ENCODE measurements around the gene HTR1B. TPM values are rescaled to one million over a fixed set of nuclear protein-coding genes. Genes with fewer than 3 reads are reported as not detected.

The HTR1B gene
- total RNA-seq, result not detected

- H3K27ac Mint-ChIP-seq, result no peak within 1 kb of the TSS
- H3K27me3 Mint-ChIP-seq, result peaks cover 81% of the 10 kb centered on the region
- no peaks in the 10 kb centered on the region for H3K9me3 Mint-ChIP-seq
- H3K4me3 Mint-ChIP-seq, result peak within 1 kb of the TSS; percentile 37
- peaks cover 20% of the 10 kb centered on the region for H3K4me1 Mint-ChIP-seq
- no peak for DNase-seq
- H3K36me3 Mint-ChIP-seq, result no peaks in the 10 kb centered on the region
Measured at GRCh38 chr6:77463308-77463860, at the start of gene HTR1B. HTR1B (minus strand) TSS chr6:77463491; CDS start chr6:77463403, 88 bp downstream.

DNA sequence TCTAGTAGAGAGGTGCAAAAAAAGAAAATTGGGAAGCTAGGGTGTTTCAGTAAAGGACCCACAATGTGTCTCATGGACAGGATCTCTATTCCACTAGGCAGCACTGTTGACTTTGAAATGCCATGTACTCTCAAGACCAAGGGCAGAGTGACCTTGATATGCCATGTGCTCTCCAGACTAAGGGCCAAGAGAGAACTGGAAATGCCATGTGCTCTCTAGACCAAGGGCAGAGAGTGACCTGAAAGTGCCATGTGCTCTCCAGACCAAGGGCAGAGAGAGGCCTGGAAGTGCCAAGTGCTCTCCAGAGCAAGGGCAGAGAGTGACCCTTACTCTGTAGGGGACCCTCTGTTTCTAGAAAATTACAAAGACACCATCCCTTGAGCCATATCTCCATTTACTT is 49.3 kb upstream of the HTR1B start:
- no peaks in the 10 kb centered on the region for H3K36me3 Mint-ChIP-seq
- DNase-seq, result no peak
- no peak overlapping the region for H3K4me3 Mint-ChIP-seq
- H3K9me3 Mint-ChIP-seq, result peaks cover 13% of the 10 kb centered on the region
- H3K4me1 Mint-ChIP-seq, result no peaks in the 10 kb centered on the region
- no peak overlapping the region for H3K27ac Mint-ChIP-seq
- no peaks in the 10 kb centered on the region for H3K27me3 Mint-ChIP-seq

DNA sequence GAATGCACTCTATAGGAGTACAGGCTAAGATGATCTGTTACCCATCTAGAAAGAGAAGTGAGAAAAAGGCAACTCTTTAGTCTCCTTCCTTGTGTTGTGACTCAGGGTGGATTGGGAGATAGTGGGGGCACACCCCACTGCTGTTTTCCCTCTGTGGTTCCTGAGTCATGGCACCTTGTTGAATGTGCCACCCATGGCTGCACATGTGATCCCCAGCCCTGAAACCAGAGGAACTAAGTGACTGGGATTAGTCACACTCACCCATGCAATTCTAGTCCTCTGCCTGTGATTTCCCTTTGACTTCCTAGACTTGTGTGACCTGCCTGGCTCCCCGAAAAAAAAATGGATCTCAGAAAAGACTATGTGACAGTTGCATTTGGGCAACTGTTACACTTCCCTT is 48.6 kb upstream of the HTR1B start:
- H3K4me3 Mint-ChIP-seq, result no peak overlapping the region
- H3K36me3 Mint-ChIP-seq, result no peaks in the 10 kb centered on the region
- H3K27ac Mint-ChIP-seq, result no peak overlapping the region
- no peak for DNase-seq
- H3K9me3 Mint-ChIP-seq, result peaks cover 13% of the 10 kb centered on the region
- no peaks in the 10 kb centered on the region for H3K27me3 Mint-ChIP-seq
- no peaks in the 10 kb centered on the region for H3K4me1 Mint-ChIP-seq

GRCh38 chr6:77502981-77503380 is 39.7 kb upstream of the HTR1B start:
- Mint-ChIP-seq H3K36me3 (no peaks in the 10 kb centered on the region), H3K4me1 (no peaks in the 10 kb centered on the region), H3K9me3 (no peaks in the 10 kb centered on the region), H3K27me3 (no peaks in the 10 kb centered on the region), H3K27ac (no peak overlapping the region), H3K4me3 (no peak overlapping the region)
- no peak for DNase-seq

DNA sequence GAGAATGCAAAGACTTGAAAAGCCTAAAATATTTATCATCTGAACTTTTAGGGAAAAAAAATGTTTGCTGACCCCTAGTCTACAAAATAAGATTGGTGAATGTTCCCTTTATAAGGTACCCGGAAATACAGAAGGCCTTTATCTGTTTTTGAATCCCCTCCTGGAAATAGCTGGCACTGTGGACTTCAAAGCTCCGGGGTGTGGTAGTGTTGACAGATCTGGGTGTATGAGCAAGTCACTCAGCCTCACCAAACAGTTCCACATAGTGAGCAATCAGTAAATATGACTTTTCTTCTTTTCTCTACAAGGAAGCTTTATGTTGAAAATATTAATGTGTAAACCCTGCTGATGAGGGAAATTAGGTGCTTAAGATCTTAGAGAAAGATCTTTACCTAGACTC is 29.2 kb upstream of the HTR1B start:
- Mint-ChIP-seq H3K36me3 (no peaks in the 10 kb centered on the region), H3K4me3 (no peak overlapping the region), H3K27me3 (peaks cover 6% of the 10 kb centered on the region), H3K27ac (no peak overlapping the region), H3K4me1 (no peaks in the 10 kb centered on the region), H3K9me3 (no peaks in the 10 kb centered on the region)
- no peak for DNase-seq

DNA sequence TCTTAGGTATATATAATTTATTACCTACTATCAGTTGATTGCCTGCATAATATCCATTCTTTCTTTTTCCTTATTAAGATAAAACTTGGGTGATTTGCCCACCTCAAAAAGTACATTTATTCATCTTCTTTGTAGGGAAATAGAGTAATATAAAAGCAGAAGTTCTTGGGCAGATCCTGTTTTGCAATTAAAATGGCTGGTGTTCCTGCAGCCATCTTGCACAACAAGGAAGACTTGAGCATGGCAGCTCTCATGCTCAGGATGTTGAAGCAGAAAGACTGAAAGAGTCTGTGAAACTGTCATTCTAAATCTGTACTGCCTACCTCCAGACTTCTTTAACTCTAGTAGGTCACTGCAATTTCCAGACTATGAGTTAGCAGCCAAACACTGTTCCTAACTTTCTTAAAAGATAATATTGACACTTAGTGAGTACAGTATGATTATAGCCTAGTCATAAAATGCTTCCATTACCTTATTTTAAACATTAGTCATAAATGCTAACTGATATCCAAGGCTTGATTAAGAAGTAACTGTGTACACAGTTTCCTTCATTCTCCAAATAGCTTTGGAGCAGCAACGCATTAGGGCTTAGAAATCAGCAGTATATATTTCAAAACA is 24.6 kb upstream of the HTR1B start:
- Mint-ChIP-seq H3K4me1 (no peaks in the 10 kb centered on the region), H3K4me3 (no peak overlapping the region), H3K27me3 (no peaks in the 10 kb centered on the region), H3K36me3 (no peaks in the 10 kb centered on the region), H3K9me3 (no peaks in the 10 kb centered on the region), H3K27ac (no peak overlapping the region)
- DNase-seq, result no peak

DNA sequence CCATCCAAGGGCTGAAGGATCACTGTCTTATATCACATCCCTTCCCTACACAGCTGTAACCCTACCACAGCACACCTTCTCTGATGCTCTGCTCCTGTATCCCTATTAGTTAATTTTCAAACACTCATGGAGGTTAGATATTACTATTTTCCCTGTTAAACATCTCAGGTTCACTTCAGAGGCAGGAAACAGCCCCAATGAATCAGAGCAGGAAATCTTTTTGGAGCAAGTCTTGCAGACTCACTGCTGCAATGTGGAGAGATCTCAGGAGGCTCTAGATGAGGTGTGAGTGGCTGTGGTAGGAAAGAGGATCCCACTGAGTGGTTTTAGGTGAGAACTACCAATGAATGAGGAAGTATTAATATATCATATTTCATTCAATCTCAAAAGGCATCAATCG is 19.7 kb upstream of the HTR1B start:
- Mint-ChIP-seq H3K9me3 (no peaks in the 10 kb centered on the region), H3K27ac (no peak overlapping the region), H3K4me3 (no peak overlapping the region), H3K4me1 (no peaks in the 10 kb centered on the region), H3K36me3 (no peaks in the 10 kb centered on the region), H3K27me3 (peaks cover 11% of the 10 kb centered on the region)
- DNase-seq, result no peak

- Mint-ChIP-seq H3K27me3 (peaks cover 2% of the 10 kb centered on the region), H3K4me1 (peaks cover 4% of the 10 kb centered on the region), H3K36me3 (no peaks in the 10 kb centered on the region), H3K9me3 (no peaks in the 10 kb centered on the region), H3K27ac (no peak overlapping the region), H3K4me3 (no peak overlapping the region)
- DNase-seq, result no peak
Measured at GRCh38 chr6:77474973-77475372, 11.7 kb upstream of the HTR1B start.

DNA sequence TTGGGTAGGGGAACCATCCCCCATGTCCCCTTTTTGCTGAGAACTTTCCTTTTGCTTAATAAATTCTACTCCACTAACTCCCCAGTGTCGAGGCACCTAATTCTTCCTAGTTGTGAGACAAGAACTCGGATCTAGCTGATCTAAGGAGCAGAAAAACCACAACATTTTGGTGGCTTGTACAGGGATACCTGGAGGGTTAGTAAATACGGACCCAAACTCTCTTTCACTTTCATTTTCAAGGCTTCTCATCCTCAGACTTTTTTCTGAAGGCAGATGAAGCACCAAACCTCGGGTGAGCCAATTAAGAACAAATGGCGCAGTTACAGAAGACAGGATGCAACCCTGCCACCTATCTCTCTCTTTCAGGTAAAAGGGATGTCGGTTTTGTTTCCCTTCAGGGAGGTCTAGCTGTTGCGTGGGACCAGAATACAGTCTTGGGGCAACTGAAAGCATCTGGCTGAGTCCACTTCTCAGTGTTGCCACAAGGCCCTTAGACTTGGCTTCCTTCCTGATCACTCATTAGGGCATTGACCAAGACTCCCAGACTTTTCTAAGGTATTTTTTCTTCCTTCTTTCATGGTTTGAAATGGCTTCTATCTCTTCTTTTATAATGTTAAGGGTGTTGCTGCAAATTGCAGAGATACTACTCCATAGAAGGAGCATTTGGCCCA is 11.1 kb upstream of the HTR1B start:
- no peaks in the 10 kb centered on the region for H3K27me3 Mint-ChIP-seq
- no peak for DNase-seq
- H3K4me1 Mint-ChIP-seq, result peaks cover 4% of the 10 kb centered on the region
- H3K27ac Mint-ChIP-seq, result no peak overlapping the region
- no peaks in the 10 kb centered on the region for H3K9me3 Mint-ChIP-seq
- no peaks in the 10 kb centered on the region for H3K36me3 Mint-ChIP-seq
- H3K4me3 Mint-ChIP-seq, result no peak overlapping the region

DNA sequence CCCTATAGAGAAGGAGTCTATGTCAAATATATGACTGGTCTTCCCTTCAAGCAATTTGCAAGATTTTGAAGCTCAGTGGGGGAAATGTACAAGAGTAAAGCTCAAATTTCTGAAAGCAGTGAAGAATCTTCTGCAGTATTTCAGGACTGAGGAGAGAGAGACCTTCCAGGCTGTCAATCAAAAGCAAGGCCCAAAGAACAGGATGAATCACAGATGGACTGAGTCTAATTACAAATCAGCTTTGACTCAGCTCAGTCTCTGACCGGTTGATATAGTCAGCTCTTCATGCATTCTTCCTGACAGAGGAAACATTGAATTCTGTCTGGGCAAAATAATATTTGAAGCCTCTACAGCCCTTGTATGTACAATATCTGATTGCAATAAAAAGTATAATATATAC is 7.7 kb upstream of the HTR1B start:
- no peak for DNase-seq
- Mint-ChIP-seq H3K27me3 (peaks cover 22% of the 10 kb centered on the region), H3K9me3 (no peaks in the 10 kb centered on the region)

GRCh38 chr6:77468939-77469338 is 5.6 kb upstream of the HTR1B start:
- Mint-ChIP-seq H3K4me1 (peaks cover 8% of the 10 kb centered on the region), H3K36me3 (no peaks in the 10 kb centered on the region), H3K4me3 (no peak overlapping the region), H3K27ac (no peak overlapping the region), H3K27me3 (peaks cover 42% of the 10 kb centered on the region), H3K9me3 (no peaks in the 10 kb centered on the region)
- no peak for DNase-seq

More for the DNA sequence above, 7.7 kb upstream of the HTR1B start:
- H3K4me1 Mint-ChIP-seq, result peaks cover 9% of the 10 kb centered on the region
- H3K27ac Mint-ChIP-seq, result no peak overlapping the region
- H3K36me3 Mint-ChIP-seq, result no peaks in the 10 kb centered on the region
- no peak overlapping the region for H3K4me3 Mint-ChIP-seq

- Mint-ChIP-seq H3K4me3 (peak overlapping the region; percentile 81), H3K36me3 (no peaks in the 10 kb centered on the region), H3K4me1 (peaks cover 20% of the 10 kb centered on the region), H3K27ac (no peak overlapping the region), H3K9me3 (no peaks in the 10 kb centered on the region), H3K27me3 (peaks cover 64% of the 10 kb centered on the region)
- DNase-seq, result no peak
Measured at GRCh38 chr6:77466451-77467437, 3.5 kb upstream of the HTR1B start.

DNA sequence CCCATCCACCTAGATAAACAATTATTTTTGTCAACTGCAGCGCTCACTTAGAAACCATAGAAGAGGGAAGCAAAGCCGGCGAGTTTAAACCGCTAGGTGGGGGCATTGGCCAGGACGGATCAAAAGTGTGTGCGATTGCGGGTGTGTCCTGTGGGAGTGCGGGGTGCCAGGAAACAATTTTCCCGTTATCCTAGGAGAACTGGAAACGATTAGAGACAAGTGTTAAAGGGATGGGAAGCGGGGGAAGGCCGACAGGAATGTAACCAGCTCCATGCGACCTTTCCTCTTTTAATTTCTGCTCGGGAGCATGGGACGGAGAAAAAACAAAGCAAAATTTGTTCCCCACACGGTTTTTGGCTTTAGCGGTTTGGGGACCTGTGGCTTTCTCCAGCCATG is 2.8 kb upstream of the HTR1B start:
- Mint-ChIP-seq H3K27me3 (peaks cover 71% of the 10 kb centered on the region), H3K36me3 (no peaks in the 10 kb centered on the region), H3K27ac (peak overlapping the region; percentile 2), H3K4me3 (peak overlapping the region; percentile 81), H3K4me1 (peaks cover 20% of the 10 kb centered on the region), H3K9me3 (no peaks in the 10 kb centered on the region)
- no peak for DNase-seq

GRCh38 chr6:77464495-77464867 is 1.2 kb upstream of the HTR1B start:
- Mint-ChIP-seq H3K4me3 (no peak overlapping the region), H3K27ac (no peak overlapping the region), H3K4me1 (peaks cover 20% of the 10 kb centered on the region), H3K9me3 (no peaks in the 10 kb centered on the region), H3K36me3 (no peaks in the 10 kb centered on the region), H3K27me3 (peaks cover 81% of the 10 kb centered on the region)
- DNase-seq, result no peak

DNA sequence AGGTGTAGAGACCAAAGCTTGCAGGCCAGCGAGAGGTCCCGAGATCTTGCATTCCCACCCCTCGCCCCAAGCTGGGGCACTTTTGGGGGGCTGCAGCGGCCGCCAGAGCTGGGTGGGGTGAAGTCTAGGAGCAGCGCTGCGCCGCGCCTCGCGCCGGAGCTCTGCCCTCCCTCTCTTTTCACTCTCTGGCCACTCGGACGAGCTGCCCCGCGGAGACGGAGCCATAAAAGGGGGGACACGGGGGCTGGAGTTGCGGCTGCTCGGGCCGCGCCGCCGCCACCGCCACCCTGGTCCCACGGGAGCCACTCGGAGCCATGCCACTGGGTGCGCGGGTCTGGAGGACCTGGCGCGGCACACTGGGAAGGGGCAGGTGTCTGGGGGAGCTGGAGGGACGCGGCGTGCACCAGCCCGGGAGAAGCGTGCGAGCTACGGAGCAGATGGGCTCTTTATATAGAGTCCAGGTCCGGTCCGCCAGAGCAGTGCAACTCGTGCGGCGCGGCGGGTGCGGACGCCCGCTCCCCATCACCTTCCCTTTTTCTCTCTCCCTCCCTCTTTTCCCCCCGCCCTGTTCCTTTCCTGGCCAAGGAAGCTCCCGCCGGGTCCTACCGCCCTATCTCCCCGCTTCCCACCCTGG is 687 bp upstream of the HTR1B start:
- Mint-ChIP-seq H3K9me3 (no peaks in the 10 kb centered on the region), H3K27ac (no peak overlapping the region), H3K4me3 (no peak overlapping the region), H3K4me1 (peaks cover 20% of the 10 kb centered on the region), H3K27me3 (peaks cover 80% of the 10 kb centered on the region), H3K36me3 (no peaks in the 10 kb centered on the region)
- no peak for DNase-seq
